WTC11 (cell line): Measurements from ENCODE around the gene GSS. TPM values are rescaled to one million over a fixed set of nuclear protein-coding genes. Genes with fewer than 3 reads are reported as not detected.

Experiments
- ATAC-seq: fragments of 200-7000 bp; cut with Tn5 transposase; 2 replicates; pipeline ENCODE4 v1.10.0; 2021; ENCODE audit warnings: mild to moderate bottlenecking, moderate library complexity
- CTCF ChIA-PET: fragments of 300-600 bp; sonication (Branson Sonifier 250); formaldehyde crosslinking; loops from one replicate; lab custom pipeline; 2021; ENCODE audit warnings: antibody characterized with exemption; lab: Charles Lee
- POLR2A ChIA-PET: fragments of 350-600 bp; sonication (Branson Sonifier 250); formaldehyde crosslinking; loops from one replicate; lab custom pipeline; 2021; ENCODE audit warnings: antibody characterized with exemption; lab: Charles Lee
- DNase-seq: peaks from one replicate; pipeline ENCODE4 v3.0.0; 2021; ENCODE audit warnings: low spot score
- H3K27ac Mint-ChIP-seq: 2 replicates; pipeline ENCODE4 v1.8.0; 2021; ENCODE audit warnings: mixed read lengths
- H3K27me3 Mint-ChIP-seq: 2 replicates; pipeline ENCODE4 v1.8.0; 2021; ENCODE audit warnings: low read depth, mild to moderate bottlenecking, moderate library complexity, mixed read lengths
- H3K36me3 Mint-ChIP-seq: 2 replicates; pipeline ENCODE4 v1.8.0; 2021; ENCODE audit warnings: mixed read lengths
- H3K4me1 Mint-ChIP-seq: 2 replicates; pipeline ENCODE4 v1.8.0; 2022; ENCODE audit warnings: mixed read lengths
- H3K4me3 Mint-ChIP-seq: 2 replicates; pipeline ENCODE4 v1.8.0; 2021; ENCODE audit warnings: mild to moderate bottlenecking, moderate library complexity, mixed read lengths
- H3K9me3 Mint-ChIP-seq: 2 replicates; pipeline ENCODE4 v1.8.0; 2021; ENCODE audit warnings: mixed read lengths
- AFF4 ChIP-seq: sonication (generic); formaldehyde crosslinking; IDR thresholded peaks from 2 replicates; pipeline ENCODE4 v1.8.1; 2023; ENCODE audit warnings: mild to moderate bottlenecking, missing genetic modification reagents, borderline replicate concordance
- CBFB ChIP-seq: sonication (generic); formaldehyde crosslinking; IDR thresholded peaks from 2 replicates; pipeline ENCODE4 v1.8.1; 2022; ENCODE audit warnings: mild to moderate bottlenecking, low read depth, missing genetic modification reagents
- CTCF ChIP-seq: fragments of 200-600 bp; IDR thresholded peaks from 2 replicates; pipeline ENCODE4 v1.8.0; 2022; ENCODE audit warnings: antibody characterized with exemption
- JUN ChIP-seq: sonication (generic); formaldehyde crosslinking; IDR thresholded peaks from 2 replicates; pipeline ENCODE4 v1.8.0; 2023; ENCODE audit warnings: mild to moderate bottlenecking, missing genetic modification reagents
- MLX ChIP-seq: sonication (generic); formaldehyde crosslinking; IDR thresholded peaks from 2 replicates; pipeline ENCODE4 v1.8.1; 2023; ENCODE audit warnings: mild to moderate bottlenecking, missing genetic modification reagents, moderate library complexity
- NFE2L1 ChIP-seq: sonication (generic); formaldehyde crosslinking; IDR thresholded peaks from 2 replicates; pipeline ENCODE4 v1.8.1; 2023; ENCODE audit warnings: missing genetic modification reagents
- PRRX2 ChIP-seq: fragments of 250-450 bp; sonication (Bioruptor Pico); IDR thresholded peaks from 2 replicates; pipeline ENCODE4 v1.8.0; 2021; ENCODE audit warnings: mild to moderate bottlenecking
- SMAD4 ChIP-seq: sonication (generic); formaldehyde crosslinking; IDR thresholded peaks from 2 replicates; pipeline ENCODE4 v1.8.0; 2022; ENCODE audit warnings: mild to moderate bottlenecking, missing genetic modification reagents
- SP1 ChIP-seq: sonication (generic); formaldehyde crosslinking; conservative IDR thresholded peaks from 2 replicates; pipeline ENCODE4 v1.8.1; 2022; ENCODE audit warnings: missing genetic modification reagents
- TP53 ChIP-seq: sonication (generic); formaldehyde crosslinking; IDR thresholded peaks from 2 replicates; pipeline ENCODE4 v1.8.1; 2023; ENCODE audit warnings: mild to moderate bottlenecking, missing genetic modification reagents
- ZNF263 ChIP-seq: sonication (generic); formaldehyde crosslinking; IDR thresholded peaks from 2 replicates; pipeline ENCODE4 v1.8.1; 2022; ENCODE audit warnings: low read depth, mild to moderate bottlenecking, moderate library complexity, missing genetic modification reagents
- ZNF416 ChIP-seq: fragments of 250-450 bp; sonication (Bioruptor Pico); IDR thresholded peaks from 2 replicates; pipeline ENCODE4 v1.9.0; 2021; ENCODE audit warnings: mild to moderate bottlenecking, inconsistent platforms
- total RNA-seq: library from RNA; stranded (reverse); gene quantifications from 3 replicates; pipeline ENCODE4 v1.2.3, GENCODE V29; 2021
- TF ChIP-seq, protein P1 (sequence below): sonication (generic); formaldehyde crosslinking; IDR thresholded peaks from 2 replicates; pipeline ENCODE4 v1.8.0; 2022; ENCODE audit warnings: mild to moderate bottlenecking, missing genetic modification reagents
- TF ChIP-seq, protein P2 (sequence below): sonication (generic); formaldehyde crosslinking; IDR thresholded peaks from 2 replicates; pipeline ENCODE4 v1.8.1; 2022; ENCODE audit warnings: mild to moderate bottlenecking, missing genetic modification reagents, moderate library complexity, borderline replicate concordance
- TF ChIP-seq, protein P3 (sequence below): fragments of 250-450 bp; sonication (Bioruptor Pico); IDR thresholded peaks from 2 replicates; pipeline ENCODE4 v1.9.0; 2021; ENCODE audit warnings: mild to moderate bottlenecking

GSS gene
- total RNA-seq, 1 experiment from 2014 or later: 47.3 TPM

GRCh38 chr20:34992751-34993417 lies 37.3 kb upstream of the GSS start:
- no peak for DNase-seq
- TF ChIP-seq ZNF416 (CRISPR knock-in tag): no peak
- H3K27ac Mint-ChIP-seq: no peak overlapping the region
- no peak for ATAC-seq
- ChIA-PET POLR2A (no interaction called here), CTCF (interaction anchor here (1.2 kb wide), 1 partner anchor 119 kb away, joined by 3 read pairs; no protein-coding TSS in a partner anchor)
- H3K9me3 Mint-ChIP-seq: no peaks in the 10 kb centered on the region
- H3K4me3 Mint-ChIP-seq: no peak overlapping the region
- no peaks in the 10 kb centered on the region for H3K27me3 Mint-ChIP-seq
- H3K36me3 Mint-ChIP-seq: peaks cover 4% of the 10 kb centered on the region; the same call in 1 of the 2 replicates
- H3K4me1 Mint-ChIP-seq: peaks cover 4% of the 10 kb centered on the region

GRCh38 chr20:34990661-34991214 lies 35.1 kb upstream of the GSS start:
- no peaks in the 10 kb centered on the region for H3K36me3 Mint-ChIP-seq
- no peak for ATAC-seq
- H3K27me3 Mint-ChIP-seq: peaks cover 12% of the 10 kb centered on the region
- POLR2A ChIA-PET: no interaction called here
- CTCF ChIA-PET: interaction anchor here (1.1 kb wide), 1 partner anchor 116 kb away, joined by 3 read pairs; no protein-coding TSS in a partner anchor
- H3K27ac Mint-ChIP-seq: no peak overlapping the region
- DNase-seq: no peak
- H3K4me3 Mint-ChIP-seq: no peak overlapping the region
- H3K9me3 Mint-ChIP-seq: no peaks in the 10 kb centered on the region
- peaks cover 2% of the 10 kb centered on the region for H3K4me1 Mint-ChIP-seq
- TF ChIP-seq, protein P1, sequence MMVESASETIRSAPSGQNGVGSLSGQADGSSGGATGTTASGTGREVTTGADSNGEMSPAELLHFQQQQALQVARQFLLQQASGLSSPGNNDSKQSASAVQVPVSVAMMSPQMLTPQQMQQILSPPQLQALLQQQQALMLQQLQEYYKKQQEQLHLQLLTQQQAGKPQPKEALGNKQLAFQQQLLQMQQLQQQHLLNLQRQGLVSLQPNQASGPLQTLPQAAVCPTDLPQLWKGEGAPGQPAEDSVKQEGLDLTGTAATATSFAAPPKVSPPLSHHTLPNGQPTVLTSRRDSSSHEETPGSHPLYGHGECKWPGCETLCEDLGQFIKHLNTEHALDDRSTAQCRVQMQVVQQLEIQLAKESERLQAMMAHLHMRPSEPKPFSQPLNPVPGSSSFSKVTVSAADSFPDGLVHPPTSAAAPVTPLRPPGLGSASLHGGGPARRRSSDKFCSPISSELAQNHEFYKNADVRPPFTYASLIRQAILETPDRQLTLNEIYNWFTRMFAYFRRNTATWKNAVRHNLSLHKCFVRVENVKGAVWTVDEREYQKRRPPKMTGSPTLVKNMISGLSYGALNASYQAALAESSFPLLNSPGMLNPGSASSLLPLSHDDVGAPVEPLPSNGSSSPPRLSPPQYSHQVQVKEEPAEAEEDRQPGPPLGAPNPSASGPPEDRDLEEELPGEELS: no peak
- TF ChIP-seq, protein P2, sequence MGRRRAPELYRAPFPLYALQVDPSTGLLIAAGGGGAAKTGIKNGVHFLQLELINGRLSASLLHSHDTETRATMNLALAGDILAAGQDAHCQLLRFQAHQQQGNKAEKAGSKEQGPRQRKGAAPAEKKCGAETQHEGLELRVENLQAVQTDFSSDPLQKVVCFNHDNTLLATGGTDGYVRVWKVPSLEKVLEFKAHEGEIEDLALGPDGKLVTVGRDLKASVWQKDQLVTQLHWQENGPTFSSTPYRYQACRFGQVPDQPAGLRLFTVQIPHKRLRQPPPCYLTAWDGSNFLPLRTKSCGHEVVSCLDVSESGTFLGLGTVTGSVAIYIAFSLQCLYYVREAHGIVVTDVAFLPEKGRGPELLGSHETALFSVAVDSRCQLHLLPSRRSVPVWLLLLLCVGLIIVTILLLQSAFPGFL (CRISPR knock-in tag): no peak
- TF ChIP-seq PRRX2 (CRISPR knock-in tag): no peak
- TF ChIP-seq, all 79 proteins: peak for 0

DNA sequence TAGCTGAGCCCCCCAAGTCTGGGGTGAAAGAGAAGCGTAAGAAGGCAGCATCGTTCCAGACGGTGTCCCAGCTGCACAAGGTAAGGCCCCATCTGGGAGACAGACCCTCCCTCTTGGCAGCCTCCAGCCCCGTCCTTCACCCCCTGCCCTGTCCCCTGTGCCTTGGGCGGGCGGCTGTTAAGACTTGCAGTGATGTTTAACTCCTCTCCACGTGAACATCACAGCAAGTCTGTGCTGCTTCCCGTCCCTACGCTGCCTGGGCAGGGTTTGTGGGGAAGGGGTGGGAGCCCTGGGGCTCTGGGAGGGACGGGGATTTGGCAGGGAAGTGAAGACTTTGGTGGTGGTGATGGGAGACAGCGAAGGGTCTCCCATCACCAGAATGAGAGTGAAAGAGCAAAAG lies 34.6 kb upstream of the GSS start:
- Mint-ChIP-seq H3K9me3 (no peaks in the 10 kb centered on the region), H3K36me3 (no peaks in the 10 kb centered on the region), H3K27me3 (peaks cover 17% of the 10 kb centered on the region), H3K4me1 (peaks cover 5% of the 10 kb centered on the region), H3K27ac (no peak overlapping the region), H3K4me3 (no peak overlapping the region)
- DNase-seq (no peak), ATAC-seq (no peak)
- TF ChIP-seq MLX (no peak), SP1 (CRISPR knock-in tag) (no peak), CBFB (CRISPR knock-in tag) (no peak), JUN (no peak)
- ChIA-PET POLR2A (no interaction called here), CTCF (interaction anchor here (1.1 kb wide), 1 partner anchor 116 kb away, joined by 3 read pairs; no protein-coding TSS in a partner anchor)

DNA sequence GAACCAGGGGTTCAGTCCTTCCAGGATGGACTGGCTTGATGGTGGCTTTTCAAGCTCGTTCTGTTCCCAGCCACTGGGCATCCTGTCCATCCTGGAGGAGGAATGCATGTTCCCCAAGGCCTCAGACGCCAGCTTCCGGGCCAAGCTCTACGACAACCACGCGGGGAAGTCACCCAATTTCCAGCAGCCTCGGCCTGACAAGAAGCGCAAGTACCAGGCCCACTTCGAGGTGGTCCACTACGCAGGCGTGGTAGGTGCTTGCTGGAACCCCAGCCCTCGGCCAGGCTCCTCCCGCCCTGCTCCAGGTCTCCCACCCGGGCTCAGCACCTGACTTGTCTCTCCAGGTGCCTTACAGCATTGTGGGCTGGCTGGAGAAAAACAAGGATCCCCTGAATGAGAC lies 34.1 kb upstream of the GSS start:
- ChIA-PET CTCF (interaction anchor here (1.1 to 1.6 kb wide), 2 partner anchors 12 to 115 kb away, joined by 3 to 6 read pairs; no protein-coding TSS in a partner anchor), POLR2A (no interaction called here)
- peaks cover 10% of the 10 kb centered on the region for H3K4me1 Mint-ChIP-seq
- no peak for ATAC-seq
- no peak overlapping the region for H3K27ac Mint-ChIP-seq
- DNase-seq: no peak
- H3K4me3 Mint-ChIP-seq: no peak overlapping the region
- H3K36me3 Mint-ChIP-seq: no peaks in the 10 kb centered on the region
- no peaks in the 10 kb centered on the region for H3K9me3 Mint-ChIP-seq
- H3K27me3 Mint-ChIP-seq: peaks cover 20% of the 10 kb centered on the region
- TF ChIP-seq SMAD4 (CRISPR knock-in tag): no peak
- TF ChIP-seq, protein P3, sequence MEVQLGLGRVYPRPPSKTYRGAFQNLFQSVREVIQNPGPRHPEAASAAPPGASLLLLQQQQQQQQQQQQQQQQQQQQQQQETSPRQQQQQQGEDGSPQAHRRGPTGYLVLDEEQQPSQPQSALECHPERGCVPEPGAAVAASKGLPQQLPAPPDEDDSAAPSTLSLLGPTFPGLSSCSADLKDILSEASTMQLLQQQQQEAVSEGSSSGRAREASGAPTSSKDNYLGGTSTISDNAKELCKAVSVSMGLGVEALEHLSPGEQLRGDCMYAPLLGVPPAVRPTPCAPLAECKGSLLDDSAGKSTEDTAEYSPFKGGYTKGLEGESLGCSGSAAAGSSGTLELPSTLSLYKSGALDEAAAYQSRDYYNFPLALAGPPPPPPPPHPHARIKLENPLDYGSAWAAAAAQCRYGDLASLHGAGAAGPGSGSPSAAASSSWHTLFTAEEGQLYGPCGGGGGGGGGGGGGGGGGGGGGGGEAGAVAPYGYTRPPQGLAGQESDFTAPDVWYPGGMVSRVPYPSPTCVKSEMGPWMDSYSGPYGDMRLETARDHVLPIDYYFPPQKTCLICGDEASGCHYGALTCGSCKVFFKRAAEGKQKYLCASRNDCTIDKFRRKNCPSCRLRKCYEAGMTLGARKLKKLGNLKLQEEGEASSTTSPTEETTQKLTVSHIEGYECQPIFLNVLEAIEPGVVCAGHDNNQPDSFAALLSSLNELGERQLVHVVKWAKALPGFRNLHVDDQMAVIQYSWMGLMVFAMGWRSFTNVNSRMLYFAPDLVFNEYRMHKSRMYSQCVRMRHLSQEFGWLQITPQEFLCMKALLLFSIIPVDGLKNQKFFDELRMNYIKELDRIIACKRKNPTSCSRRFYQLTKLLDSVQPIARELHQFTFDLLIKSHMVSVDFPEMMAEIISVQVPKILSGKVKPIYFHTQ (CRISPR knock-in tag): no peak
- TF ChIP-seq AFF4: no peak
- TF ChIP-seq TP53: no peak
- TF ChIP-seq ZNF263 (CRISPR knock-in tag): no peak
- TF ChIP-seq NFE2L1 (CRISPR knock-in tag): no peak
- TF ChIP-seq SP1 (CRISPR knock-in tag): no peak
- no peak for TF ChIP-seq CTCF
